ENCODE measurements around the gene FFAR3.
"Not testable (repeated sequence)": the region's sequence is repeated elsewhere in the genome, so short reads cannot be mapped to it uniquely, and the experiment has no call there.

- not testable (repeated sequence) for TF ChIP-seq CTCF, POLR2A, POLR2AphosphoS5 (IDR thresholded peaks at IDR 0.05)
Observed at GRCh38 chr19:35358834-35359233, 574 bp downstream of the FFAR3 start.
